Neutrophil (primary cell): ENCODE measurements around the gene KLHL29.

Source experiments
- H3K27ac ChIP-seq: fragments of 200-600 bp; sonication (generic); 2 replicates; pipeline ENCODE4 v1.5.1; 2016; ENCODE audit warnings: mild to moderate bottlenecking, moderate library complexity
- H3K27me3 ChIP-seq: fragments of 200-600 bp; sonication (generic); 2 replicates; pipeline ENCODE4 v1.6.0; 2016; ENCODE audit warnings: mild to moderate bottlenecking
- H3K36me3 ChIP-seq: fragments of 200-600 bp; sonication (generic); 2 replicates; pipeline ENCODE4 v1.5.1; 2017
- H3K4me1 ChIP-seq, 2 experiments: fragments of 200-600 bp in 1 of 2; sonication (generic) in 1 of 2; 1 replicate in 1 of 2; 2 replicates in 1 of 2; pipeline versions ENCODE4 v1.5.1 to v1.6.1; 2013 to 2016; ENCODE audit warnings: low read depth in 1 of 2, low read length in 1 of 2, mild to moderate bottlenecking in 1 of 2, moderate library complexity in 1 of 2; ENCODE audit not compliant: control insufficient read depth in 1 of 2, insufficient read depth in 1 of 2
- H3K4me3 ChIP-seq, 2 experiments: fragments of 200-600 bp in 1 of 2; sonication (generic) in 1 of 2; 1 replicate in 1 of 2; 2 replicates in 1 of 2; pipeline ENCODE4 v1.5.1; 2013 to 2016; ENCODE audit warnings: low read depth in 1 of 2, low read length in 1 of 2, mild to moderate bottlenecking in 1 of 2, moderate library complexity in 1 of 2
- H3K9me3 ChIP-seq: fragments of 200-600 bp; sonication (generic); 2 replicates; pipeline ENCODE4 v1.5.1; 2016
- TF ChIP-seq, protein P1 (sequence below): fragments of 200-600 bp; sonication (generic); IDR thresholded peaks from 2 replicates; pipeline ENCODE4 v1.5.1; 2016; ENCODE audit warnings: antibody characterized with exemption

Gene KLHL29

DNA sequence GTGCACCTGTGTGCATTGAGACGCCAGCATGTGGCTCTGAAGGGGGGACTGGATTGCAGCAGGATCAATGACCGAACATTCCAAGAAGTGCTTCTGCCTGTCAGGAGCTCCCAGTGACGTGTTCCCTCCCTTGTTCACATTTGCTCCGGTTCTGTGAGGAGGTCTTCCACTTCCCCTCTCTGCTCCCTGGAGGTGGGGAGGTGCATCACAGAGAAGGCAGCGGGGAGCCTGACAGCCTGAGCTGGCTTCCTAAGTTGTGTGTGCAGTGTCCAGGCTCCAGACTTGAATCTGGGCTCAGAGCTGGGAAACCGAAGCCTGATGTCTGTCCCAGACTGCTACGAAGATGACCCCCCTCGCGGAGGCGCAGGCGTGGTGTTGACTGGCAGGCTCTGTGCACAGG is 171.0 kb downstream of the KLHL29 start:
- TF ChIP-seq, protein P1, sequence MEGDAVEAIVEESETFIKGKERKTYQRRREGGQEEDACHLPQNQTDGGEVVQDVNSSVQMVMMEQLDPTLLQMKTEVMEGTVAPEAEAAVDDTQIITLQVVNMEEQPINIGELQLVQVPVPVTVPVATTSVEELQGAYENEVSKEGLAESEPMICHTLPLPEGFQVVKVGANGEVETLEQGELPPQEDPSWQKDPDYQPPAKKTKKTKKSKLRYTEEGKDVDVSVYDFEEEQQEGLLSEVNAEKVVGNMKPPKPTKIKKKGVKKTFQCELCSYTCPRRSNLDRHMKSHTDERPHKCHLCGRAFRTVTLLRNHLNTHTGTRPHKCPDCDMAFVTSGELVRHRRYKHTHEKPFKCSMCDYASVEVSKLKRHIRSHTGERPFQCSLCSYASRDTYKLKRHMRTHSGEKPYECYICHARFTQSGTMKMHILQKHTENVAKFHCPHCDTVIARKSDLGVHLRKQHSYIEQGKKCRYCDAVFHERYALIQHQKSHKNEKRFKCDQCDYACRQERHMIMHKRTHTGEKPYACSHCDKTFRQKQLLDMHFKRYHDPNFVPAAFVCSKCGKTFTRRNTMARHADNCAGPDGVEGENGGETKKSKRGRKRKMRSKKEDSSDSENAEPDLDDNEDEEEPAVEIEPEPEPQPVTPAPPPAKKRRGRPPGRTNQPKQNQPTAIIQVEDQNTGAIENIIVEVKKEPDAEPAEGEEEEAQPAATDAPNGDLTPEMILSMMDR: no peak
- H3K4me1 ChIP-seq: no peaks in the 10 kb centered on the region
- no peaks in the 10 kb centered on the region for H3K36me3 ChIP-seq
- H3K4me3 ChIP-seq: no peak overlapping the region
- no peaks in the 10 kb centered on the region for H3K9me3 ChIP-seq
- no peaks in the 10 kb centered on the region for H3K27me3 ChIP-seq
- no peak overlapping the region for H3K27ac ChIP-seq

DNA sequence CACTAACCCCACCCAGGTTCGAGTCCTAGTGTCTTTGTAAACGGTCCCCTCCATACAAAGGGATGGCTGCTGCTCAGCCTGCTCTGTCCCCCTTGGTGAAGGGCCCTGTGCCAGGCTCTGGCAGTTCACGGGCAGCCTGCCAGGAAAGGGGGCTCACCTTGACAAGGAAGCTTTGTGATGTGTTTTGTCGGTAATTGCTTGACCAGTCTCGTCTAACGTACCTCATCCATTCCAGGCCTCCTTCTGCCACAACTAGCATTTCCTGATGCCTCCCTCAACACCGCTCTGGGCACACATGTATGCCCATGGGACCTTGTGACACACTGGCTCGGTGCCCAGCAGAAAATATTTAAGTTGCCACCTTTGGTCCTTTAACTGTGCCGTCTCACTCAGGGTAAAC is 171.9 kb downstream of the KLHL29 start:
- TF ChIP-seq, protein P1: no peak
- Histone ChIP-seq H3K36me3 (no peaks in the 10 kb centered on the region), H3K9me3 (no peaks in the 10 kb centered on the region), H3K4me1 (no peaks in the 10 kb centered on the region), H3K4me3 (no peak overlapping the region), H3K27me3 (no peaks in the 10 kb centered on the region), H3K27ac (no peak overlapping the region)

DNA sequence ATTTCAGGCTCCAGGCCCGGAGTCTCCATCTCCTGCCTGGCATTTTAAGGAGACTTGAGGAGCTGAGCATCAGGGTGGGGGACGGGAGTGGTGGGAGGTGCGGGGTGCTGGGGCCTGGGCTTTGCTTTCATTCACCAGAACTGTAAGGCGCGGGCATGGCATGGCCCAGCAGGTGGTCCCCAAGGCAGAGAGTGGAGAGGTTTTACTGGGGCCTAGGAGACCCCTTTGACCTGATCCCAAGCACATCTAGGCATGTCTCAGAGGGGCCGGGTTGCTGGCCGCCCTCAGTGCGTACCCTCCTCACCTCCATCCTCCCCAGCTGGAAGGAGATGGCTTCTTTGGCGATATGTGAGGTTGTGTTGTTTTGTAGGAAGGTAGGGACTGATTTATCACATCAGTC is 172.5 kb downstream of the KLHL29 start:
- H3K9me3 ChIP-seq: no peaks in the 10 kb centered on the region
- no peaks in the 10 kb centered on the region for H3K36me3 ChIP-seq
- H3K4me3 ChIP-seq: no peak overlapping the region
- H3K27ac ChIP-seq: no peak overlapping the region
- TF ChIP-seq, protein P1: no peak
- H3K4me1 ChIP-seq: no peaks in the 10 kb centered on the region
- no peaks in the 10 kb centered on the region for H3K27me3 ChIP-seq

DNA sequence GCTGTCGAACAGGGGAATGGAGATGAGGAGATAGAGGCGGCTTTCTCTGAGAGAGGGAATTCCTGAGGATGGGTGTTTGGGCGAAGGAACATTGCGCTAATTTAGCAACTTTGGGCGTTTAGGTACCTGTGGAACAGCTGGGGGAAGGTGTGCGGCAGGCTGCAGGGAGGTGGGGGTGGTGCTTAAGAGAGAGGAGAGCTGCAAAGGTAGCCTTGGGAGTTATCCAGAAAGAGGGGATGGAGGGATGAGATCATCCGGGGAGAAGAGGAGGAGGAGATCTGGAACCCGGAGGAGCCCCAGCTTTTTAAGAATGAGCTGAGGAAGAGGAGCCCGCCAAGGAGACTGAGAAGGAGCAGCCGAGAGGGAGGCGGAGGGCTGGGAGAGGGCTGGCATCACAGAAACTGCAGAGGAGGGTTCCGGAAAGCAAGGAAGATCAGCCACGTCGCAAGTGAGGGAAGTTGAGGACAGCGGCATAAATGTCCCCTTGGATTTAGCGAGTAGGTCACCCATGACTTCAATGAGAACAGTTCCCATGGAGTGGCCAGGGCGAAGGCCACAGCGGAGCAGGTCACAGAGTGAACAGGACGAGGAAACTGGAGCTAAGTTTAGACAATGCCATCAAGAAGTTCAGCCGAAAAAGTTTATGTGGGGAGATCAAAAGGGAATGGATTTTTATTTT is 174.7 kb downstream of the KLHL29 start:
- H3K27me3 ChIP-seq: no peaks in the 10 kb centered on the region
- H3K27ac ChIP-seq: no peak overlapping the region
- H3K9me3 ChIP-seq: no peaks in the 10 kb centered on the region
- no peaks in the 10 kb centered on the region for H3K36me3 ChIP-seq
- no peak overlapping the region for H3K4me3 ChIP-seq
- no peaks in the 10 kb centered on the region for H3K4me1 ChIP-seq
- TF ChIP-seq, protein P1: no peak

DNA sequence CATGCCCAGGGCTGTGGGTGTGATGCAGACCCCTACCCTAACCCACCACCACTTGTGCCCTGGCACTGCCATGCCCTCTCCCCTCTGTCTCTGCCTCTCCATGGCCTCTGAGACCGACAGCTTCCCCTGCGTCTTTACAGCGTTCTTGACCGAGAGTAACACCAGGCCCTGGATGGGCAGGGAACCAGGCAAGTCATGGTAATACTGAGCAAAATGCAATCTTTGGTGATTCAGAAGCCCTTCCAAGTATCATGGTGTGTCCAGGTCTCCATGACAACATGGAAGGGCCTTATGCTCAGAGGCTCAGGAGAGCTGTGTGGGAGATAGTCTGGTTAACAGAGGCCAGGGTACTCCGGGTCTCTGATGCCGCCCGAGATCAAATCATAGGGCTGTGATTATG is 176.1 kb downstream of the KLHL29 start:
- no peaks in the 10 kb centered on the region for H3K27me3 ChIP-seq
- TF ChIP-seq, protein P1: no peak

More for the DNA sequence above, 176.1 kb downstream of the KLHL29 start:
- H3K27ac ChIP-seq: no peak overlapping the region
- no peaks in the 10 kb centered on the region for H3K4me1 ChIP-seq
- H3K4me3 ChIP-seq: no peak overlapping the region
- no peaks in the 10 kb centered on the region for H3K36me3 ChIP-seq
- H3K9me3 ChIP-seq: no peaks in the 10 kb centered on the region
